PC-9 (cell line): Measurements from ENCODE around the gene TTC23. TPM values are rescaled to one million over a fixed set of nuclear protein-coding genes. Genes with fewer than 3 reads are reported as not detected.

ENCODE experiments used
- BruUV-seq: library from RNA; stranded (reverse); fragments of 400-500 nt; replicated peaks from 2 replicates; lab custom pipeline; 2021; lab: Mats Ljungman, UMichigan
- CTCF ChIA-PET: fragments of 300-600 bp; sonication (Branson Sonifier 250); formaldehyde crosslinking; loops from one replicate; lab custom pipeline; 2022; ENCODE audit warnings: antibody characterized with exemption; lab: Charles Lee
- POLR2A ChIA-PET: fragments of 300-600 bp; sonication (Branson Sonifier 250); formaldehyde crosslinking; loops from one replicate; lab custom pipeline; 2022; ENCODE audit warnings: antibody characterized with exemption; ENCODE audit not compliant: unreplicated experiment; lab: Charles Lee
- DNase-seq, 2 experiments: peaks; one replicate each; pipeline versions ENCODE4 v3.0.0 to v3.0.0-alpha.2; 2015 to 2022; ENCODE audit warnings: mixed read lengths in 1 of 2
- H2AFZ ChIP-seq: fragments of 200-600 bp; sonication (generic); 2 replicates; pipeline ENCODE4 v1.8.1; 2017; ENCODE audit warnings: antibody characterized with exemption
- H3F3A ChIP-seq: fragments of 200-600 bp; sonication (generic); 2 replicates; pipeline ENCODE4 v1.8.1; 2017; ENCODE audit warnings: antibody characterized with exemption, mild to moderate bottlenecking, low read depth; ENCODE audit not compliant: insufficient read depth
- H3K27ac ChIP-seq: fragments of 200-600 bp; sonication (generic); 2 replicates; pipeline ENCODE4 v1.6.1; 2016; ENCODE audit warnings: mixed run types
- H3K27me3 ChIP-seq: fragments of 200-600 bp; sonication (generic); 2 replicates; pipeline ENCODE4 v1.6.1; 2016; ENCODE audit warnings: low read depth, mixed run types; ENCODE audit not compliant: insufficient read depth
- H3K36me3 ChIP-seq: fragments of 200-600 bp; sonication (generic); 2 replicates; pipeline ENCODE4 v1.6.1; 2016; ENCODE audit warnings: low read depth, mixed run types
- H3K4me1 ChIP-seq: fragments of 200-600 bp; sonication (generic); replicated peaks from 2 replicates; pipeline ENCODE4 v1.6.1; 2016; ENCODE audit warnings: mixed run types; ENCODE audit not compliant: insufficient read depth
- H3K4me2 ChIP-seq: fragments of 200-600 bp; sonication (generic); 2 replicates; pipeline ENCODE4 v1.6.1; 2017; ENCODE audit warnings: mixed run types
- H3K4me3 ChIP-seq: fragments of 200-600 bp; sonication (generic); 2 replicates; pipeline ENCODE4 v1.6.1; 2016; ENCODE audit warnings: mixed run types
- H3K79me2 ChIP-seq: fragments of 200-600 bp; sonication (generic); 2 replicates; pipeline ENCODE4 v1.6.1; 2017; ENCODE audit warnings: low read depth, mixed run types
- H3K9me2 ChIP-seq: fragments of 200-600 bp; sonication (generic); 2 replicates; pipeline ENCODE4 v1.8.1; 2017; ENCODE audit warnings: mild to moderate bottlenecking; ENCODE audit not compliant: insufficient read depth
- H3K9me3 ChIP-seq: fragments of 200-600 bp; sonication (generic); 2 replicates; pipeline ENCODE4 v1.8.1; 2016; ENCODE audit warnings: low read depth; ENCODE audit not compliant: insufficient read depth
- H4K20me1 ChIP-seq: fragments of 200-600 bp; sonication (generic); 2 replicates; pipeline ENCODE4 v1.8.1; 2017; ENCODE audit not compliant: insufficient read depth
- CTCF ChIP-seq: fragments of 200-600 bp; sonication (generic); conservative IDR thresholded peaks from 2 replicates; pipeline ENCODE4 v1.6.1; 2017; ENCODE audit warnings: mixed run types, antibody characterized with exemption, mild to moderate bottlenecking, moderate library complexity
- EZH2 ChIP-seq: fragments of 200-600 bp; sonication (generic); IDR thresholded peaks from 2 replicates; pipeline ENCODE4 v1.8.0; 2017; ENCODE audit warnings: antibody characterized with exemption, low read depth
- intact Hi-C: fragments of 100-400 bp; cut with micrococcal nuclease; formaldehyde crosslinking; loops from one replicate; pipeline ENCODE4 v1.10.0; 2022; ENCODE audit not compliant: unreplicated experiment
- total RNA-seq: library from RNA; stranded (reverse); gene quantifications from 2 replicates; pipeline ENCODE4 v1.2.3, GENCODE V29; 2021

Gene TTC23
- total RNA-seq, 1 experiment from 2014 or later: 18.4 TPM

- no peak for DNase-seq
- Histone ChIP-seq H3K9me2 (no peaks in the 10 kb centered on the region), H2AFZ (no peak overlapping the region), H3K4me1 (no peaks in the 10 kb centered on the region), H3K27me3 (no peaks in the 10 kb centered on the region), H3K36me3 (no peaks in the 10 kb centered on the region), H3K4me2 (no peak overlapping the region), H3K79me2 (no peaks in the 10 kb centered on the region), H3K27ac (no peak overlapping the region), H3K4me3 (no peak overlapping the region), H4K20me1 (no peaks in the 10 kb centered on the region), H3K9me3 (no peaks in the 10 kb centered on the region), H3F3A (no peaks in the 10 kb centered on the region)
- BruUV-seq: no TSS peak
- TF ChIP-seq CTCF (no peak), EZH2 (no peak)
- intact Hi-C loops: no loop called here
- CTCF ChIA-PET: no interaction called here
- POLR2A ChIA-PET: no interaction called here
Measured at GRCh38 chr15:99148851-99149276, 100.5 kb downstream of the TTC23 start.

DNA sequence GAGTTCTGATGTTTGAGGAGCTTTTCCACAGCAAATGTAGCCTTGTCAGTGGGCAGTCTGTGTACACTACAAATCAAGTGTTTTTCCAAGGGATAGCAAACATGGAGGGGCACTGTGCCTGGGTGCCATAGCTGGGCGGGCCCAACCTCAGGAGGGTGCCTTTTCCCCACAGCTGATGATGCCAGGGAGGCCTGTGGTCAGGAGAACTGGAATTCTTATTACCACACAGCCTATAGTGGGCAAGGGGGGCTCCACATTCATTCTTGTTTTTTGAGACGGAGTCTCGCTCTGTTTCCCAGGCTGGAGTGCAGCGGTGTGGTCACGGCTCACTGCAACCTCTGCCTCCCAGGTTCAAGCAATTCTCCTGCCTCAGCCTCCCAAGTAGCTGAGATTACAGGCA lies 102.7 kb downstream of the TTC23 start:
- Histone ChIP-seq H3K4me2 (no peak overlapping the region), H3K4me1 (no peaks in the 10 kb centered on the region), H3K27ac (no peak overlapping the region), H3K27me3 (no peaks in the 10 kb centered on the region), H3K9me3 (no peaks in the 10 kb centered on the region), H3K36me3 (no peaks in the 10 kb centered on the region), H3F3A (no peaks in the 10 kb centered on the region), H3K4me3 (no peak overlapping the region), H4K20me1 (no peaks in the 10 kb centered on the region), H3K79me2 (no peaks in the 10 kb centered on the region), H3K9me2 (no peaks in the 10 kb centered on the region), H2AFZ (no peak overlapping the region)
- ChIA-PET CTCF (no interaction called here), POLR2A (no interaction called here)
- no peak for DNase-seq
- TF ChIP-seq CTCF: no peak
- TF ChIP-seq EZH2: no peak
- intact Hi-C loops: no loop called here
- BruUV-seq: no TSS peak

DNA sequence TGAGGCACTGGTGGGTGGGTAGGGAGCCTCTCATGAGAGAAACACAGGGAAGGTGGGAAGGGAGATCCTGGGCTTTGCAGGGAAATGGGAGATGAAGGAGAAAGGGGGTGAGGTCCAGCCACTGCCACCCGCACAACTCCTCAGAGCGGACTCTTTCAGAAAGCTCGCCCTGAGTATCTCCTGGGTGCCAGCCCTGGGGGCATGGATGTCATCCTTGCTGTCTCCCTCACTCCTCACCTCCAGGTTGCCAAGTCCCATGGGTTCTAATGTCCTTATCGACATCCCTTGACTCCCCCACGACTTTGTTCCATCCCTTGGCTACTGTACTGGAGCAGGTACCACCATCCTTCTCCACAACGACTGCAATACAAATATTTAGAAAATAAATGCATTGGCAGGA lies 103.6 kb downstream of the TTC23 start:
- Histone ChIP-seq H2AFZ (no peak overlapping the region), H3K27ac (no peak overlapping the region), H3F3A (no peaks in the 10 kb centered on the region), H4K20me1 (no peaks in the 10 kb centered on the region), H3K9me2 (no peaks in the 10 kb centered on the region), H3K79me2 (no peaks in the 10 kb centered on the region), H3K4me2 (no peak overlapping the region), H3K4me3 (no peak overlapping the region), H3K4me1 (no peaks in the 10 kb centered on the region), H3K9me3 (no peaks in the 10 kb centered on the region), H3K27me3 (no peaks in the 10 kb centered on the region), H3K36me3 (no peaks in the 10 kb centered on the region)
- intact Hi-C loops: no loop called here
- BruUV-seq: no TSS peak
- ChIA-PET POLR2A (no interaction called here), CTCF (no interaction called here)
- DNase-seq: no peak
- TF ChIP-seq EZH2 (no peak), CTCF (no peak)
